Astrocyte (in vitro differentiated cells and primary cell): ENCODE measurements around the gene TREX2. TPM values are rescaled to one million over a fixed set of nuclear protein-coding genes. Genes with fewer than 3 reads are reported as not detected.

Experiments
- DNase-seq: peaks from one replicate; pipeline ENCODE4 v3.0.0-alpha.2; 2010; ENCODE audit warnings: low read depth
- FAIRE-seq: peaks from 2 replicates; lab custom pipeline; 2011; peaks lifted over from hg19 to GRCh38; lab: Jason Lieb, UNC
- H2AFZ ChIP-seq: 2 replicates; pipeline ENCODE4 v1.6.0; 2012; ENCODE audit warnings: low read depth, low read length, inconsistent platforms
- H3K27ac ChIP-seq: 2 replicates; pipeline ENCODE4 v1.5.1; 2011; ENCODE audit warnings: low read depth, low read length, inconsistent platforms
- H3K27me3 ChIP-seq: 2 replicates; pipeline ENCODE4 v1.6.0; 2011; ENCODE audit warnings: low read length, inconsistent platforms; ENCODE audit not compliant: insufficient read depth
- H3K36me3 ChIP-seq: 2 replicates; pipeline ENCODE4 v1.5.1; 2011; ENCODE audit warnings: low read length, inconsistent platforms; ENCODE audit not compliant: insufficient read depth
- H3K4me1 ChIP-seq: 2 replicates; pipeline ENCODE4 v1.5.1; 2011; ENCODE audit warnings: low read length, inconsistent platforms; ENCODE audit not compliant: insufficient read depth
- H3K4me2 ChIP-seq: 2 replicates; pipeline ENCODE4 v1.6.0; 2012; ENCODE audit warnings: low read length, inconsistent platforms
- H3K4me3 ChIP-seq: 2 replicates; pipeline ENCODE4 v1.5.1; 2011; ENCODE audit warnings: low read depth, mild to moderate bottlenecking, low read length, inconsistent platforms; ENCODE audit not compliant: insufficient read depth
- H3K79me2 ChIP-seq: 2 replicates; pipeline ENCODE4 v1.6.0; 2012; ENCODE audit warnings: mild to moderate bottlenecking, low read length, inconsistent platforms; ENCODE audit not compliant: insufficient read depth
- H3K9ac ChIP-seq: 2 replicates; pipeline ENCODE4 v1.6.0; 2012; ENCODE audit warnings: mild to moderate bottlenecking, low read length, inconsistent platforms
- H3K9me3 ChIP-seq: 2 replicates; pipeline ENCODE4 v1.5.1; 2012; ENCODE audit warnings: low read depth, mild to moderate bottlenecking, low read length, inconsistent platforms; ENCODE audit not compliant: insufficient read depth
- H4K20me1 ChIP-seq: 2 replicates; pipeline ENCODE4 v1.6.0; 2012; ENCODE audit warnings: low read length, inconsistent platforms; ENCODE audit not compliant: insufficient read depth
- H3K27ac Mint-ChIP-seq: one replicate; pipeline ENCODE4 v1.8.0; 2021; ENCODE audit warnings: mild to moderate bottlenecking, mixed read lengths; ENCODE audit not compliant: unreplicated experiment
- H3K27me3 Mint-ChIP-seq: one replicate; pipeline ENCODE4 v1.8.0; 2021; ENCODE audit warnings: low read depth, mixed read lengths; ENCODE audit not compliant: unreplicated experiment
- H3K36me3 Mint-ChIP-seq: one replicate; pipeline ENCODE4 v1.8.0; 2021; ENCODE audit warnings: low read depth, mixed read lengths; ENCODE audit not compliant: unreplicated experiment
- H3K4me1 Mint-ChIP-seq: one replicate; pipeline ENCODE4 v1.8.0; 2021; ENCODE audit warnings: low read depth, mixed read lengths; ENCODE audit not compliant: unreplicated experiment
- H3K4me3 Mint-ChIP-seq: one replicate; pipeline ENCODE4 v1.8.0; 2021; ENCODE audit warnings: mild to moderate bottlenecking, moderate library complexity, mixed read lengths; ENCODE audit not compliant: unreplicated experiment
- H3K9me3 Mint-ChIP-seq: one replicate; pipeline ENCODE4 v1.8.0; 2021; ENCODE audit warnings: mild to moderate bottlenecking, mixed read lengths; ENCODE audit not compliant: unreplicated experiment
- CTCF ChIP-seq: IDR thresholded peaks from 2 replicates; pipeline ENCODE4 v1.5.1; 2011; ENCODE audit warnings: low read depth, mild to moderate bottlenecking, inconsistent platforms, low read length, moderate library complexity; ENCODE audit not compliant: insufficient read depth
- EZH2 ChIP-seq: IDR thresholded peaks from 2 replicates; pipeline ENCODE4 v1.6.1; 2012; ENCODE audit warnings: mild to moderate bottlenecking, low read length, inconsistent platforms; ENCODE audit not compliant: insufficient read depth
- total RNA-seq: library from RNA; stranded (reverse); gene quantifications from 2 replicates; pipeline ENCODE4 v1.2.1, GENCODE V29; 2021

The TREX2 gene
- total RNA-seq, 1 donor from 2014 or later: 0.36 TPM

DNA sequence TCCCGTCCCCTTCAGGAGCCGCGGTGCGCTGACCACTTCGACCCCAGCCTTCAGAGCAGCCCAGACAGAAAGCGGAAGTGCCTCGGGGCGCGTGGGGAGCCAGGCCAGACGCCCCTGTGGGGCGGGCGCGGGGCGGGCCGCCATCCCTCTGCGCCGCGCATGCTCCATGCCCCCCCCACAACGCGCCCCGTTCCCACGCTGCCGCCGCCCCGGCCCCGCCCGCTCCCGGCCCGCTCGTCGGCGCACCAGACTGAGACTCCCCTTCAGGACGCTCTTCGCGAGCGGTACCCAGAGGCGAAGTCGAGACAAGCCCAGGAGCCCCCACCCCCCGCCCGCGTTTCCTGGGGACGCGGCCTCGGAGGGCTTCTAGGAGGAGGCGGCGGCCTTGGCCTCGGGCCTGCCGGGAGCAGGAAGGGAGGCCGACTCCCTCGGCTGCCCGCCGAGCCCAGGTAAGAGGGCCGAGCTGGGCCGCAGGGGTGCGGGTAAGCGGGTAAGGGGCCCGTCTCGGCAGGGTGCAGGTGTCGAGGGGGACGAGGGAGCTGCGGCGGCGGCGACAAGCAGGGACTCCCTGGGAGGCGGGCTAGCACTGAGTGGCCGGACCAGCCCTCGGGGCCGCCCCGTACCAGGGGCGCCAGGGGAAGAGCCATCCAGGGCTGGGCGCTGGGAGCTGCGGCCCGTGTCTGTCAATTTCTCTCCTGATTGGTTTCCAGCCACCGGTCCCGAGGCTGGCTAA, 34.4 kb downstream of the TREX2 start, which contains the start of gene ZFP92:
ZFP92 (plus strand) TSS at position 218 of the 733 bp plus-strand sequence. CDS start 6,851 bp downstream, outside the sequence.
- Histone ChIP-seq H2AFZ (peak within 1 kb of the TSS; percentile 56), H3K79me2 (no peaks in the 10 kb centered on the region), H3K27ac (no peak within 1 kb of the TSS), H3K36me3 (no peaks in the 10 kb centered on the region), H3K4me3 (peak within 1 kb of the TSS; percentile 28), H3K9ac (peak within 1 kb of the TSS; percentile 10), H3K4me1 (no peaks in the 10 kb centered on the region), H3K27me3 (no peaks in the 10 kb centered on the region), H4K20me1 (no peaks in the 10 kb centered on the region), H3K9me3 (no peaks in the 10 kb centered on the region), H3K4me2 (peak within 1 kb of the TSS; percentile 77)
- Mint-ChIP-seq H3K27me3 (peaks cover 37% of the 10 kb centered on the region), H3K4me3 (peak within 1 kb of the TSS; percentile 66), H3K27ac (peak within 1 kb of the TSS; percentile 12), H3K36me3 (no peaks in the 10 kb centered on the region), H3K9me3 (no peaks in the 10 kb centered on the region), H3K4me1 (no peaks in the 10 kb centered on the region)
- FAIRE-seq: no peak
- DNase-seq: no peak
- TF ChIP-seq EZH2: peak; percentile 54
- no peak for TF ChIP-seq CTCF

GRCh38 chrX:153410888-153411254, 35.0 kb downstream of the TREX2 start:
- H3K9ac ChIP-seq: no peak overlapping the region
- H2AFZ ChIP-seq: peak overlapping the region; percentile 56
- Mint-ChIP-seq H3K4me3 (peak overlapping the region; percentile 57), H3K27me3 (peaks cover 39% of the 10 kb centered on the region), H3K4me1 (no peaks in the 10 kb centered on the region), H3K27ac (peak overlapping the region; percentile 12), H3K9me3 (no peaks in the 10 kb centered on the region), H3K36me3 (no peaks in the 10 kb centered on the region)
- H3K36me3 ChIP-seq: no peaks in the 10 kb centered on the region
- FAIRE-seq: no peak
- no peak for DNase-seq
- H3K27ac ChIP-seq: no peak overlapping the region
- TF ChIP-seq CTCF: no peak
- H3K4me2 ChIP-seq: peak overlapping the region; percentile 77
- no peaks in the 10 kb centered on the region for H4K20me1 ChIP-seq
- H3K79me2 ChIP-seq: no peaks in the 10 kb centered on the region
- no peaks in the 10 kb centered on the region for H3K9me3 ChIP-seq
- no peaks in the 10 kb centered on the region for H3K4me1 ChIP-seq
- H3K4me3 ChIP-seq: peak overlapping the region; percentile 28
- H3K27me3 ChIP-seq: peaks cover 3% of the 10 kb centered on the region

DNA sequence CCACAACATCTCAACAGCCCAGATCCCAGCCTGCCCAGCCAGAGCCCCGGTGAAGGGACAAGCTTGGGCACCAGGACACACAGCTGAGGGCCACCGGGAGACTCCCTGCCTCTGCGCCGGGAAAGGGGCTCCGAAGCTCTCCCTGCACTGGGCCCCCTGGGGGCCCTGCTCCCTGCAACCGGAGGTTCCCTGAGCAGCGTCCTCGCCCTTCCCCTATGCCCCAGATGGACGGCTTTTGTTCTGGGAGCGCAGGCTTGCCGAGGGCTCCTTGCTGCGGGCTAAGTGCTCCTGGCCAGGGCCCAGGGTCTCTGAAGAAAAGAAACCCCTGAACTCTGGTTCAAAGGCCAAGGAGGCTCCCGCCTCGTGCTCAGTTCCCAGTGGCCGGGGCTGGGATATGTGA, 35.5 kb downstream of the TREX2 start:
- FAIRE-seq (no peak), DNase-seq (no peak)
- no peak overlapping the region for H3K4me3 Mint-ChIP-seq
- no peak overlapping the region for H3K4me3 ChIP-seq
- H3K4me1 ChIP-seq: no peaks in the 10 kb centered on the region
- no peaks in the 10 kb centered on the region for H3K79me2 ChIP-seq
- H3K4me1 Mint-ChIP-seq: no peaks in the 10 kb centered on the region
- no peak for TF ChIP-seq CTCF
- TF ChIP-seq EZH2: no peak
- H2AFZ ChIP-seq: no peak overlapping the region
- no peak overlapping the region for H3K9ac ChIP-seq
- H3K36me3 ChIP-seq: no peaks in the 10 kb centered on the region
- no peak overlapping the region for H3K27ac ChIP-seq
- H3K9me3 ChIP-seq: no peaks in the 10 kb centered on the region
- H3K27ac Mint-ChIP-seq: no peak overlapping the region
- no peaks in the 10 kb centered on the region for H3K36me3 Mint-ChIP-seq
- H3K9me3 Mint-ChIP-seq: no peaks in the 10 kb centered on the region
- peaks cover 4% of the 10 kb centered on the region for H3K27me3 ChIP-seq
- no peaks in the 10 kb centered on the region for H4K20me1 ChIP-seq
- H3K4me2 ChIP-seq: no peak overlapping the region
- peaks cover 38% of the 10 kb centered on the region for H3K27me3 Mint-ChIP-seq
